ENCODE results near the gene MYO1A.

Gene MYO1A

GRCh38 chr12:56979628-56980027, 70.3 kb downstream of the MYO1A start:
- no peaks in the 10 kb centered on the region for H4K20me1 ChIP-seq (ENCODE audit: insufficient read depth, low read length)
- H3K27me3 ChIP-seq (ENCODE audit: low read depth, low read length): no peaks in the 10 kb centered on the region
- no peak overlapping the region for H2AFZ ChIP-seq (ENCODE audit: low read depth, low read length)
- H3K4me2 ChIP-seq (ENCODE audit: low read length): no peak overlapping the region
- H3K36me3 ChIP-seq (replicated peaks; ENCODE audit: low read depth, low read length): no peaks in the 10 kb centered on the region
- no peaks in the 10 kb centered on the region for H3K79me2 ChIP-seq (ENCODE audit: low read length)
- TF ChIP-seq EZH2phosphoT487 (IDR thresholded peaks at IDR 0.05; ENCODE audit: low read depth): no peak
- no peak for TF ChIP-seq CTCF (IDR thresholded peaks at IDR 0.05; ENCODE audit: low read depth, low read length)
- H3K27ac ChIP-seq (ENCODE audit: low read length): no peak overlapping the region
- H3K9me3 ChIP-seq (ENCODE audit: insufficient read depth, low read length): no peaks in the 10 kb centered on the region
- no peak overlapping the region for H3K9ac ChIP-seq (ENCODE audit: low read length)
- H3K4me3 ChIP-seq (ENCODE audit: low read length): no peak overlapping the region
- no peaks in the 10 kb centered on the region for H3K4me1 ChIP-seq (ENCODE audit: low read length)
